Posterior vena cava (tissue), 2 donors: ENCODE data around the gene PLAC9. TPM values are rescaled to one million over a fixed set of nuclear protein-coding genes. Genes with fewer than 3 reads are reported as not detected.

ENCODE experiments used
- DNase-seq: peaks from one replicate; pipeline ENCODE4 v3.0.0-alpha.2; 2020; ENCODE audit warnings: low spot score
- intact Hi-C, 2 donors: fragments of 100-400 bp; cut with DNase I; formaldehyde crosslinking; loops; one replicate each; pipeline versions ENCODE4 v1.14.1 to v1.14.2; 2022 to 2023
- total RNA-seq, 2 donors: library from RNA; stranded (reverse); fragmentation: NEBNext Ultra II Directional; extraction: Animal tissue kit (Norgen Biotek cat#: 25700); gene quantifications; one replicate each; pipeline ENCODE4 v1.2.1, GENCODE V29; 2021
- donor health status: DM: yes; HTN: yes; CAD: no.
- donor health status: DM: yes; HTN: yes; CAD: no.

PLAC9 gene
- total RNA-seq, 2 donors from 2014 or later: 62.4 to 155 TPM

- DNase-seq: peak; percentile 55
- intact Hi-C loops: no loop called here
These were observed 38.1 kb downstream of the PLAC9 start for GRCh38 chr10:80170641-80171040.

- intact Hi-C loops: no loop called here
- peak; percentile 51 for DNase-seq
These were observed 38.7 kb downstream of the PLAC9 start for GRCh38 chr10:80171248-80171660.

- peak; percentile 72 for DNase-seq
- intact Hi-C loops: no loop called here
These were observed 40.4 kb downstream of the PLAC9 start for GRCh38 chr10:80172896-80173295.

- intact Hi-C loops: no loop called here
- DNase-seq: peak; percentile 66
These were observed 40.9 kb downstream of the PLAC9 start for GRCh38 chr10:80173466-80173865.

GRCh38 chr10:80174641-80175395 is 42.3 kb downstream of the PLAC9 start:
- no peak for DNase-seq
- intact Hi-C loops: no loop called here

GRCh38 chr10:80176526-80176925 is 44.0 kb downstream of the PLAC9 start:
- intact Hi-C loops: loop anchor here in 1 of 2 donors (1.0 kb wide), 1 partner anchor 10 kb away; no protein-coding TSS in a partner anchor
- DNase-seq: peak; percentile 52

- peak; percentile 76 for DNase-seq
- intact Hi-C loops: loop anchor here in 1 of 2 donors (2.0 kb wide), 1 partner anchor 15 kb away; no protein-coding TSS in a partner anchor
These were observed 45.5 kb downstream of the PLAC9 start for GRCh38 chr10:80177781-80178636.

- intact Hi-C loops: no loop called here
- no peak for DNase-seq
These were observed 50.5 kb downstream of the PLAC9 start for GRCh38 chr10:80182986-80183385.

GRCh38 chr10:80183436-80183835 is 50.9 kb downstream of the PLAC9 start:
- intact Hi-C loops: no loop called here
- peak; percentile 54 for DNase-seq

GRCh38 chr10:80184291-80184690 is 51.8 kb downstream of the PLAC9 start:
- intact Hi-C loops: no loop called here
- DNase-seq: no peak

GRCh38 chr10:80185578-80186299 is 53.2 kb downstream of the PLAC9 start:
- no peak for DNase-seq
- intact Hi-C loops: loop anchor here in 1 of 2 donors (1.0 kb wide), 1 partner anchor 9 kb away; no protein-coding TSS in a partner anchor

- DNase-seq: no peak
- intact Hi-C loops: loop anchor here in 1 of 2 donors (1.0 kb wide), 1 partner anchor 10 kb away; no protein-coding TSS in a partner anchor
These were observed 54.0 kb downstream of the PLAC9 start for GRCh38 chr10:80186364-80187012.

GRCh38 chr10:80187060-80187459 is 54.5 kb downstream of the PLAC9 start:
- DNase-seq: no peak
- intact Hi-C loops: no loop called here

- intact Hi-C loops: no loop called here
These were observed 55.2 kb downstream of the PLAC9 start for GRCh38 chr10:80187465-80188409.

GRCh38 chr10:80188713-80189112 is 56.2 kb downstream of the PLAC9 start:
- intact Hi-C loops: no loop called here

More at GRCh38 chr10:80187465-80188409, 55.2 kb downstream of the PLAC9 start:
- DNase-seq: no peak

GRCh38 chr10:80191589-80192270 is 59.2 kb downstream of the PLAC9 start:
- intact Hi-C loops: loop anchor here in 1 of 2 donors (2.0 kb wide), 1 partner anchor 13 kb away; no protein-coding TSS in a partner anchor
- DNase-seq: no peak

More at GRCh38 chr10:80188713-80189112, 56.2 kb downstream of the PLAC9 start:
- no peak for DNase-seq

GRCh38 chr10:80192553-80192952 is 60.0 kb downstream of the PLAC9 start:
- intact Hi-C loops: loop anchor here in 1 of 2 donors (2.0 kb wide), 1 partner anchor 14 kb away; no protein-coding TSS in a partner anchor

More at GRCh38 chr10:80192553-80192952, 60.0 kb downstream of the PLAC9 start:
- no peak for DNase-seq
